PFSK-1 (cell line): ENCODE results near the gene SEC14L5.

Experiments
- POLR2AphosphoS5 ChIP-seq: IDR thresholded peaks from 2 replicates; pipeline ENCODE4 v1.6.1; 2012; ENCODE audit warnings: low read depth, mild to moderate bottlenecking, control low read depth, low read length, moderate library complexity
- SIN3A ChIP-seq: IDR thresholded peaks from 2 replicates; pipeline ENCODE4 v1.6.1; 2012; ENCODE audit warnings: mild to moderate bottlenecking, low read length, moderate library complexity, borderline replicate concordance; ENCODE audit not compliant: insufficient read depth
- TAF1 ChIP-seq: IDR thresholded peaks from 2 replicates; pipeline ENCODE4 v1.6.1; 2012; ENCODE audit warnings: low read length, control low read depth, borderline replicate concordance; ENCODE audit not compliant: insufficient read depth

GRCh38 chr16:5010576-5011329 is 52.6 kb downstream of the SEC14L5 start:
- no peak for TF ChIP-seq POLR2AphosphoS5
- no peak for TF ChIP-seq TAF1
- TF ChIP-seq SIN3A = no peak
